CD1c-positive myeloid dendritic cell (primary cell): Measurements from ENCODE around the gene MIB2.

ENCODE experiments used
- DNase-seq: peaks from one replicate; pipeline ENCODE4 v3.0.0-alpha.2; 2016; ENCODE audit errors: extremely low spot score

The MIB2 gene

DNA sequence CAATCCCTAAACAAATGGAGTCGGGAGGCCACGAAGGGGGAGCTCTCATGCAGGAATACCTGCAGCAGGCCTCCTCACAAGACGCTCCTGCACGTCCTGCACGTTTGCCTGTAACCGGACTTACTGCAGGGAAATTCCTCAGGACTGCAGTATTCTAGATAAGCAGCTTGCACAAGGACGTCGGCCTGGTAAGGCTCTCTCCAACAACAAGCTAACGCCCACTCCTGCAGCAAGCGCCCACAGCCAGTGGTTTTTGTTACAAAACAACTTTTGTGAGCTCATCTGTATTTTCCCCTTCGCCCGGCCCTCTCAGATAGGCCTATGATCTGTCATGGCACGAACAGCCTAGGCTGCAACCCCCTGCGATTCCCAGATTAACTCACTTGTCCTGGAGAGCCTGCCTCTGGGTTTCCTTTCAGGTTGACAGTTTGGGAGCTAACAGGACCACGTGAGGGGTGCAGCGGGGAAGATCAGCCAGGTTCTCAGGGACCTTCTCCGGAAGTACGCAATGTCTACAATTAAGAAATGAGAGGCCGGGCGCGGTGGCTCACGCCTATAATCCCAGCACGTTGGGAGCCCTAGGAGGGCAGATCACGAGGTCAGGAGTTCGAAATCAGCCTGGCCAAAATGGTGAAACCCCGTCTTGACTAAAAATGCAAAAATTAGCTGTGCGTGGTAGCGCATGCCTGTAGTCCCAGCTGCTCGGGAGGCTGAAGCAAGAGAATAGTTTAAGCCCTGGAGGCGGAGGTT, 921 bp upstream of the MIB2 start:
- peak; percentile 95 for DNase-seq

DNA sequence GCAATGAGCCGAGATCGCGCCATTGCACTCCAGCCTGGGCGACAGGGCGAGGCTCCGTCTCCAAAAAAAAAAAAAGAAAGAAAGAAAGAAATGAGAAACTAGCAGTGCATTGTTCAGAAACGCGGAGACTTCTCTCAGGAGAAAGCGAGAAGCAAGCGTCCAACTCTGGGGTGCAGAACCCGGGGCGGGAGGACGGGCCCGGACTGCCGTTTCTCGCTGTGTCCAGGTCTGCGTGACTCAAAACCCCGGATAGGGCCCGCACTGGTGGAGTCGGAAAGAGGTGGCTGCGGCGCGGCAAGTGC, 395 bp upstream of the MIB2 start:
- DNase-seq, result no peak

- peak; percentile 63 for DNase-seq
Observed at GRCh38 chr1:1616045-1616790, 918 bp downstream of the MIB2 start.

GRCh38 chr1:1616838-1617237, 1.5 kb downstream of the MIB2 start:
- DNase-seq, result no peak

- DNase-seq, result no peak
Observed at GRCh38 chr1:1617516-1617915, 2.2 kb downstream of the MIB2 start.

DNA sequence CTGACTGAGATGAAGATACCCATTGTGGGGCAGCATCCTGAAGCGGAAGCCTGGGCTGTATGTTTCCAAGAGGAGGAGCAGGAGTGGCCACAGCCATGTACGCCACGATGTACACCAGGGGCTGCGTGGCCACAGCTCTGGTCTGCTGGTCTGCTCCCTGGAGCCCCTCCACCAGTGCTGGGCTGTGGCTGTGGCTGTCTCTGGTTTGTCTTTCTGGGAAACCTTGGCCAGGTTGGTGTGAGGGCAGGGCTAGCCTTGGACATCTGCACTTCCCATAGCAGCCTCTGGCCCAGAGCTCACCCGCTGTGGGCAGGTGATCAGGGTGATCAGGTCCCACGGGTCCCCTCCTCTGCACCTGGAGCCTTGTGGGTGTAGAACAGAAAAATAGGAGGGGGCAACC, 2.6 kb downstream of the MIB2 start:
- no peak for DNase-seq

DNA sequence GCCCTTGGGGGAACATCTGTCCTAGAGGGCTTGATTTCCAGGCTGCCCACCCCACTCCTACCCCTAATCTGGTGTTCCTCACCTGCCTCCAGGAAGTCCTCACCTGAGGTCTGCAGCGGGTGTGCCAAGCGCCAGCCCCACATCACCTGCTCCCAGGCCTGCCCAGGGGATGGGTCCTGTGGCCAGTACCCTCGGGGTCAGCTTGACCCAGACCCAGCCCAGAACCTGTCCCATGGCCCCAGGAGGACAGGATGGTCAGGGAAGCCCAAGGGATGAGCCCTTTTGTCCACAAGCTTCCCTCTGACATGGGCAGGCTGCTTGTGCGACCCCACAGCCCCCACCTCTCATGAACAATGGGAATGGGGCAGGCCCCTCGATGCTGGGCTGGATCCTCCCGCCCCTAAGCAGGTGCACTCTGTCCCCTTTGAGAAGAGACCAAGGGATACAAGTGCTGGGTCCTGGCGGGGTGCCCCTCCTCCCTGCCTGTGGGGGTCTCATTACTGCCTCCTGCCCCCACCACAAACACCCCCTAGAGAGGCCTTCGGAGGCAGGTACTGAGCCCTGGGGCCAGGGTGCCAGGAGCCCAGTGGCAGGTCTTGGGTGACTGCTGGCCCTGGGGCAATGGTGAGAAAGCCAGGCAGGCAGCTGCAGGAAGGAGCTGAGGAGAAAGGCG, 3.2 kb downstream of the MIB2 start:
- no peak for DNase-seq

- DNase-seq, result no peak
Observed at GRCh38 chr1:1619917-1620361, 4.6 kb downstream of the MIB2 start.

GRCh38 chr1:1620433-1621139, 5.3 kb downstream of the MIB2 start:
- DNase-seq, result no peak

DNA sequence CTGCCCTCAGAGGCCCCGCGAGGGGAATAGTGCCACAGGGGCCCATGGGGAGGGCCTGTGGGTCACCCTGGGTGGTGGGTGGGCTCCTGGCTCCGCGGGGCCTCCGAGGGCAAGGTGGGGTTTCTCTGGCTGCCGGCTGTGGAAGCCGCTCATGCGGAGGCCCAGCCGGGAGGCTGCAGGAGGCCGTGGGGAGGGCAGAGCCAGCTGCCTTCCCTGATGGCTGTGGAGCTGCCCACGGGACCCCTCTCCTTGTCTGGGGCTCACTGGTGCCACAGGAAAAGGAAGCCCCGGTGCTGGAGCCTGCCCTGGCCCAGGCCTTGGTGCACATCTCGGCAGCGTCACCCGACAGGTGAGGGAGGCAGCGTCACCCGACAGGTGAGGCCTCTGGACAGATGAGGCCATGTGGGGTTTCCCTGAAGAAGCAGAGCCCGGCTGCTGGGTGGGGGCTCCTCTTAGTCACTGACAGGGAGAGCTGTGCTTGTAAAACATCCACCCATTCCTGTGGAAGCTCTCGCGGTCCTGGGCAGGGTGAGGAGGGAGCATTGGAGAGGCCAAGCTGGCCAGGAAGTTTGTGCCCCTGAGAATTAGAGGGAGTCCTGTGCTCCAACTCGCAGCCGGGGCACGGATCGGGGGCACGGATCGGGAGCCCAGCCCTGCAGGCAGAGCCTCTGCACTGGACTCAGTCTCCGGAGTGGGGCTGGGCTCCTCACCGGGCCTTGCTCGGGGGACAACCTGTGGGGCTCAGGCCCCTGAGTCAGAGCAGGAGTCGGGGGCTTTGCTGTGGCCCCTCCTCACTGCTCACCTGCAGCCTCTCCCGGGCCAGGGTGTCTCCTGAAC, 6.1 kb downstream of the MIB2 start:
- DNase-seq, result no peak

GRCh38 chr1:1622010-1622787, 6.9 kb downstream of the MIB2 start:
- DNase-seq, result no peak

GRCh38 chr1:1622788-1623094, 7.4 kb downstream of the MIB2 start:
- DNase-seq, result no peak

GRCh38 chr1:1623181-1623630, 7.9 kb downstream of the MIB2 start:
- no peak for DNase-seq

DNA sequence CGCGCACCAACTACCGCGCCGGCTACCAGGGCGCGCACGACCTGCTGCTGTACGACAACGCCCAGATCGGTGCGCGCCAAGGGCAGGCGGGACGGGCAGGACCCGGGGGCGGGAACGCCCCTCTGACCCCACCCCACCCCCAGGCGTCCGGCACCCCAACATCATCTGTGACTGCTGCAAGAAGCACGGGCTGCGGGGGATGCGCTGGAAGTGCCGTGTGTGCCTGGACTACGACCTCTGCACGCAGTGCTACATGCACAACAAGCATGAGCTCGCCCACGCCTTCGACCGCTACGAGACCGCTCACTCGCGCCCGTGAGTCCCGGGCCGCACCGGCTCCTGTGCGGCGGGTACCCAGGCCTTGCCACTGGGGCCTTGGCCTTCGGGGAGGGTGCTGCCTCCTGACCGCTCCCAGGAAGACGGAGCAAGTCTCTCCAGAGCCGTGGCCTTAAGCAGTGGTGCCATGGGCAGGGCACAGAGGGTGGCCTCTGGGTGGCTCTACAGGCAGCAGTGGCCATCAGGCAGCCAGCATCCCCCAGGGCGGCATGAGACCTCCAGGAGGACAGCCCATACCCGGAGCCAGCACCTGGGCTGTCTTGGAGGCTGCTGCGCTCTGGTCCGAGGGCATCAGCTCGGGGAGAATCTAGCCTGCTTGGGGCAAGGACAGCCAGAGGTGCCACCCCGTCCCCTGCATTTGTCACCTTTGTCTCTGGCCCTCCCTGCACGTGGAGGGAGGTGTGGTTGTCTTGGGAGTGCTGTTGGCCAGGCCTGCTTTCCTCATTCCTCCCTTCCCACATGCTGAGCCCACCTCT, 8.5 kb downstream of the MIB2 start:
- DNase-seq, result no peak

- no peak for DNase-seq
Observed at GRCh38 chr1:1624443-1625403, 9.4 kb downstream of the MIB2 start.

DNA sequence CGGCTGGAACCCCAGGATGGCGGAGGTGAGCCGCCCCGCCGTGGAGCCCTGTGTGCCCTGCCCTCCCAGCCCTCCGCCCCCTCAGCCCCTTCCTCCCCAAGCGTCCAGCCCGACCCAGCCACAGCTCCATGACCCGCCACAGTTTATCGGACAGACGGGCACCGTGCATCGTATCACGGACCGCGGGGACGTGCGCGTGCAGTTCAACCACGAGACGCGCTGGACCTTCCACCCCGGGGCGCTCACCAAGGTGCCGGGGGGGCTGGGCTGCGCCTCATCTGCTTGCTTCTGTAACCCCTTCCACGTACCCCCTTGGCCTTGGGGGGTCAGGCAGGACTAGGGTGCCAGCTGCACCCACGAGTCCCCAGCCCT, 10.1 kb downstream of the MIB2 start:
- no peak for DNase-seq

GRCh38 chr1:1625824-1626206, 10.5 kb downstream of the MIB2 start:
- no peak for DNase-seq

- DNase-seq, result no peak
Observed at GRCh38 chr1:1626207-1627141, 11.2 kb downstream of the MIB2 start.
